Astrocyte of the hippocampus (primary cell): Measurements from ENCODE around the gene RABGAP1L.

ENCODE experiments used
- DNase-seq: peaks from one replicate; pipeline ENCODE4 v3.0.0; 2011; ENCODE audit warnings: low read depth, low spot score

The RABGAP1L gene

GRCh38 chr1:174197088-174197487 is 37.8 kb downstream of the RABGAP1L start:
- DNase-seq, result no peak

GRCh38 chr1:174197547-174197946 is 38.2 kb downstream of the RABGAP1L start:
- no peak for DNase-seq

GRCh38 chr1:174198202-174198601 is 38.9 kb downstream of the RABGAP1L start:
- no peak for DNase-seq

GRCh38 chr1:174200746-174201145 is 41.4 kb downstream of the RABGAP1L start:
- DNase-seq, result no peak

- peak; percentile 13 for DNase-seq
Measured at GRCh38 chr1:174204697-174205308, 45.5 kb downstream of the RABGAP1L start.

- DNase-seq, result no peak
Measured at GRCh38 chr1:174206148-174206836, 47.0 kb downstream of the RABGAP1L start.

GRCh38 chr1:174209347-174210187 is 50.2 kb downstream of the RABGAP1L start:
- DNase-seq, result no peak

- no peak for DNase-seq
Measured at GRCh38 chr1:174211486-174211885, 52.2 kb downstream of the RABGAP1L start.

GRCh38 chr1:174215766-174216165 is 56.4 kb downstream of the RABGAP1L start:
- no peak for DNase-seq

- DNase-seq, result peak; percentile 7
Measured at GRCh38 chr1:174217248-174217647, 57.9 kb downstream of the RABGAP1L start.

GRCh38 chr1:174217787-174218574 is 58.7 kb downstream of the RABGAP1L start:
- peak; percentile 53 for DNase-seq

GRCh38 chr1:174218983-174219382 is 59.7 kb downstream of the RABGAP1L start:
- DNase-seq, result no peak

GRCh38 chr1:174219606-174220370 is 60.5 kb downstream of the RABGAP1L start:
- no peak for DNase-seq

- no peak for DNase-seq
Measured at GRCh38 chr1:174221681-174222080, 62.4 kb downstream of the RABGAP1L start.

GRCh38 chr1:174222166-174222949 is 63.0 kb downstream of the RABGAP1L start:
- peak; percentile 37 for DNase-seq

- no peak for DNase-seq
Measured at GRCh38 chr1:174224641-174225040, 65.3 kb downstream of the RABGAP1L start.

- DNase-seq, result no peak
Measured at GRCh38 chr1:174225499-174226204, 66.3 kb downstream of the RABGAP1L start.

- no peak for DNase-seq
Measured at GRCh38 chr1:174230399-174230798, 71.1 kb downstream of the RABGAP1L start.

GRCh38 chr1:174232761-174233160 is 73.4 kb downstream of the RABGAP1L start:
- no peak for DNase-seq
